Gastroesophageal sphincter (tissue), 3 donors: ENCODE data around the gene WNK2.

ENCODE experiments used
- POLR2AphosphoS5 ChIP-seq: sonication (generic); formaldehyde crosslinking; IDR thresholded peaks from one replicate; pipeline ENCODE4 v1.6.1; 2017; ENCODE audit warnings: antibody characterized with exemption
- TF ChIP-seq, protein P1 (sequence below), 4 experiments: fragments of 200-600 bp in 2 of 4; fragments of 450-650 bp in 2 of 4; sonication (generic) in 1 of 4; IDR thresholded peaks; one replicate each; pipeline ENCODE4 v1.5.1; 2017 to 2019; ENCODE audit warnings: antibody characterized with exemption in 4 of 4, mild to moderate bottlenecking in 2 of 4, moderate library complexity in 2 of 4

DNA sequence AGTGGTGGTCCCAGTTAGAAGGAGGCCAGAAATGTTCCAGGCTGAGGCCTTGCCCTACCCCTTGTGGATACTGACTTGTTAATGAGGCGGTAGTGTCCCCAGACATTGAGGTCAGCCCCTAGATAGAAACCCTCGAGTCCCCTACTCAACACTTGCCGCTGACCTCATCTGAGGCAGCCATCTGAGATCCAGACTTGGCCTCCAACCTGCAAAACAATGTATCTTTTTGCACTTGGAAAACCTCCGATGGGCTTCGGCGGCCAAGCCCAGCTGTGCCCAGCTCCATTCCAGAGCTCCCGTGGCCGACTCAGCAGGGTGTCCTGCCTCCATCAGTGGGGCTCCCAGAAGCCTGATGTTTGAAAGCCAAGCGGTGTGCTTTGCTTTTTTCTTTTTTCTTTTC lies 122.1 kb downstream of the WNK2 start:
- TF ChIP-seq, protein P1, sequence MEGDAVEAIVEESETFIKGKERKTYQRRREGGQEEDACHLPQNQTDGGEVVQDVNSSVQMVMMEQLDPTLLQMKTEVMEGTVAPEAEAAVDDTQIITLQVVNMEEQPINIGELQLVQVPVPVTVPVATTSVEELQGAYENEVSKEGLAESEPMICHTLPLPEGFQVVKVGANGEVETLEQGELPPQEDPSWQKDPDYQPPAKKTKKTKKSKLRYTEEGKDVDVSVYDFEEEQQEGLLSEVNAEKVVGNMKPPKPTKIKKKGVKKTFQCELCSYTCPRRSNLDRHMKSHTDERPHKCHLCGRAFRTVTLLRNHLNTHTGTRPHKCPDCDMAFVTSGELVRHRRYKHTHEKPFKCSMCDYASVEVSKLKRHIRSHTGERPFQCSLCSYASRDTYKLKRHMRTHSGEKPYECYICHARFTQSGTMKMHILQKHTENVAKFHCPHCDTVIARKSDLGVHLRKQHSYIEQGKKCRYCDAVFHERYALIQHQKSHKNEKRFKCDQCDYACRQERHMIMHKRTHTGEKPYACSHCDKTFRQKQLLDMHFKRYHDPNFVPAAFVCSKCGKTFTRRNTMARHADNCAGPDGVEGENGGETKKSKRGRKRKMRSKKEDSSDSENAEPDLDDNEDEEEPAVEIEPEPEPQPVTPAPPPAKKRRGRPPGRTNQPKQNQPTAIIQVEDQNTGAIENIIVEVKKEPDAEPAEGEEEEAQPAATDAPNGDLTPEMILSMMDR (IDR thresholded peaks at IDR 0.05): no peak
- no peak for TF ChIP-seq POLR2AphosphoS5
